ENCODE measurements around the gene GALNT10.

DNA sequence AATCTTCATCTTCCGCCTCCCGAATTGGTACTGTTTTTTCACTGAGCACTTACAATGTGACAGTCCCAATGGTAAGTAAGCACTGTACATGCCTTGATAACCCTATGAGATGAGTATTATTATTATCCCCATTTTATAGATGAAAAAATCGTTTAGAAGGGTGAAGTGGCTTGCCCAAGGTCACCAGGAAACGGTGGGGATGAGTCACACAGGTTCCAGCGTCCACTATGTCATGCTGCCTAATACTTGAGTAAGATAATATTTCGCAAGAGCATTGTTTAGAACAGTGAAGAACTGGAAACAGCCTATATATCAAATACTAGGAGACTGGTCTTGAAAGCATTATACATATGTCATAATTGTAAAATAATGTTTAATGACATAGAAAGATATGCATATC, 274.6 kb downstream of the GALNT10 start:
- TF ChIP-seq MEF2A (IDR thresholded peaks at IDR 0.05; ENCODE audit: insufficient read depth, low read depth, low read length) (no peak), POLR2A (IDR thresholded peaks at IDR 0.05; ENCODE audit: low read depth, low read length) (no peak), HDAC2 (IDR thresholded peaks at IDR 0.05) (no peak), SIN3A (IDR thresholded peaks at IDR 0.05; ENCODE audit: low read depth, low read length) (no peak), NFIC (IDR thresholded peaks at IDR 0.05; ENCODE audit: low read depth, low read length) (no peak)
- TF ChIP-seq, protein P1, sequence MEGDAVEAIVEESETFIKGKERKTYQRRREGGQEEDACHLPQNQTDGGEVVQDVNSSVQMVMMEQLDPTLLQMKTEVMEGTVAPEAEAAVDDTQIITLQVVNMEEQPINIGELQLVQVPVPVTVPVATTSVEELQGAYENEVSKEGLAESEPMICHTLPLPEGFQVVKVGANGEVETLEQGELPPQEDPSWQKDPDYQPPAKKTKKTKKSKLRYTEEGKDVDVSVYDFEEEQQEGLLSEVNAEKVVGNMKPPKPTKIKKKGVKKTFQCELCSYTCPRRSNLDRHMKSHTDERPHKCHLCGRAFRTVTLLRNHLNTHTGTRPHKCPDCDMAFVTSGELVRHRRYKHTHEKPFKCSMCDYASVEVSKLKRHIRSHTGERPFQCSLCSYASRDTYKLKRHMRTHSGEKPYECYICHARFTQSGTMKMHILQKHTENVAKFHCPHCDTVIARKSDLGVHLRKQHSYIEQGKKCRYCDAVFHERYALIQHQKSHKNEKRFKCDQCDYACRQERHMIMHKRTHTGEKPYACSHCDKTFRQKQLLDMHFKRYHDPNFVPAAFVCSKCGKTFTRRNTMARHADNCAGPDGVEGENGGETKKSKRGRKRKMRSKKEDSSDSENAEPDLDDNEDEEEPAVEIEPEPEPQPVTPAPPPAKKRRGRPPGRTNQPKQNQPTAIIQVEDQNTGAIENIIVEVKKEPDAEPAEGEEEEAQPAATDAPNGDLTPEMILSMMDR (IDR thresholded peaks at IDR 0.05 in 2 of 3, conservative IDR thresholded peaks at IDR 0.05 in 1 of 3; ENCODE audit: control insufficient read depth in 2 of 3, extremely low read depth in 1 of 3, insufficient read depth in 1 of 3, low read depth in 3 of 3, low read length in 3 of 3): no peak
- TF ChIP-seq, protein P2, sequence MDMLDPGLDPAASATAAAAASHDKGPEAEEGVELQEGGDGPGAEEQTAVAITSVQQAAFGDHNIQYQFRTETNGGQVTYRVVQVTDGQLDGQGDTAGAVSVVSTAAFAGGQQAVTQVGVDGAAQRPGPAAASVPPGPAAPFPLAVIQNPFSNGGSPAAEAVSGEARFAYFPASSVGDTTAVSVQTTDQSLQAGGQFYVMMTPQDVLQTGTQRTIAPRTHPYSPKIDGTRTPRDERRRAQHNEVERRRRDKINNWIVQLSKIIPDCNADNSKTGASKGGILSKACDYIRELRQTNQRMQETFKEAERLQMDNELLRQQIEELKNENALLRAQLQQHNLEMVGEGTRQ (IDR thresholded peaks at IDR 0.05; ENCODE audit: borderline replicate concordance, low read depth, low read length): no peak
- TF ChIP-seq, protein P3, sequence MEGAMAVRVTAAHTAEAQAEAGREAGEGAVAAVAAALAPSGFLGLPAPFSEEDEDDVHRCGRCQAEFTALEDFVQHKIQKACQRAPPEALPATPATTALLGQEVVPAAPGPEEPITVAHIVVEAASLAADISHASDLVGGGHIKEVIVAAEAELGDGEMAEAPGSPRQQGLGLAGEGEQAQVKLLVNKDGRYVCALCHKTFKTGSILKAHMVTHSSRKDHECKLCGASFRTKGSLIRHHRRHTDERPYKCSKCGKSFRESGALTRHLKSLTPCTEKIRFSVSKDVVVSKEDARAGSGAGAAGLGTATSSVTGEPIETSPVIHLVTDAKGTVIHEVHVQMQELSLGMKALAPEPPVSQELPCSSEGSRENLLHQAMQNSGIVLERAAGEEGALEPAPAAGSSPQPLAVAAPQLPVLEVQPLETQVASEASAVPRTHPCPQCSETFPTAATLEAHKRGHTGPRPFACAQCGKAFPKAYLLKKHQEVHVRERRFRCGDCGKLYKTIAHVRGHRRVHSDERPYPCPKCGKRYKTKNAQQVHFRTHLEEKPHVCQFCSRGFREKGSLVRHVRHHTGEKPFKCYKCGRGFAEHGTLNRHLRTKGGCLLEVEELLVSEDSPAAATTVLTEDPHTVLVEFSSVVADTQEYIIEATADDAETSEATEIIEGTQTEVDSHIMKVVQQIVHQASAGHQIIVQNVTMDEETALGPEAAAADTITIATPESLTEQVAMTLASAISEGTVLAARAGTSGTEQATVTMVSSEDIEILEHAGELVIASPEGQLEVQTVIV (IDR thresholded peaks at IDR 0.05; ENCODE audit: borderline replicate concordance, partially characterized antibody): no peak
